Fibroblast of pulmonary artery (primary cell): ENCODE results near the gene PRKAA1.
"Not testable (repeated sequence)": the region's sequence is repeated elsewhere in the genome, so short reads cannot be mapped to it uniquely, and the experiment has no call there.

Experiments
- DNase-seq: peaks from one replicate; pipeline ENCODE4 v3.0.0-alpha.2; 2010; ENCODE audit warnings: low read depth
- H3K4me3 ChIP-seq: replicated peaks from 2 replicates; pipeline ENCODE4 v1.5.1; 2011; ENCODE audit warnings: low read depth, mild to moderate bottlenecking, control low read depth, low read length, moderate library complexity
- TF ChIP-seq, protein P1 (sequence below): IDR thresholded peaks from 2 replicates; pipeline ENCODE4 v1.5.1; 2011; ENCODE audit warnings: mild to moderate bottlenecking, control low read depth, low read length, inconsistent platforms; ENCODE audit errors: missing control alignments

Gene PRKAA1

DNA sequence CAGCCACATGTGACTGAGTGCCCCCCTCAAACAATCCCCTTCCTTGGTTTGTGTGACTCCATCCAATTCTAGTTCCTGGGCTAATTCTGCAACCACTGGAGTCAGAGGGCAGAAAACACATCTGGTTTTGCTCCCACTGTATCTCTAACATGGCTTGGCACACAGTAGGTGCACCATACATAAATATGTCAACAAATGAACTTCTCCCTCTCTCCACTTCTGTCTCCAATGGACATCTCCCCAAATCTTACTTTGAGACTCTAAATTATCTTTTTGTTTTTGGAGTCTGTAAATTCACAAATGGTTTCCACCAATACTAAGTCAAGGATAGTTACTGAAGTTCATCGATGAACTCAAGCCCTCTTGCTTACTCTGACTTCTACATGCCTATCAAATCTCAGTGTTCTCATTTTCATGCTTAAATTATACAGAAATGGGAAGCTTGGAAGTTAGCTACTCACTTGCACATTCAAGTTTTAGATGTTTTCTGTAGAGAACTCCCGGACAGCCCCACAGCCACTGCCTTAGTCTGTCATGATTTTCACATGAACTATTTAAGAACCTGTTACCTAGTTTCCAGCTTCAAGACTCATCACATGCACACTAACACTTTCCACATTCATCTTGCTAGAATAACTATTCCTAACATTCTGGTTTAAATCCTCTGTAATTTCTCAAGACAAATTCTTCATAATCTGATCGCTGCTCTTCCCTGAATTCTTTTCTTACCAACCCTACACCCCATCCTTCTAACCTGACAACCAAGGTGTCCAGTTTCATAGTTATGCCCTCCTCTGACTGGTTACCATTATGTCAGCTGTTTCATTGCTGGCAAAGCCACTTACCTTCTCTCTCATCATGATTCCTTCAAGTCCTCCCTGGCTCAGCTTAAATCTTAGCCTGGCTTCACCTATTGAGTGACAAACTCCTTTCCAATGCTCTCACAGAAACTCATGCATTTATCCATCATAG is 30.8 kb upstream of the PRKAA1 start:
- DNase-seq = no peak
- TF ChIP-seq, protein P1, sequence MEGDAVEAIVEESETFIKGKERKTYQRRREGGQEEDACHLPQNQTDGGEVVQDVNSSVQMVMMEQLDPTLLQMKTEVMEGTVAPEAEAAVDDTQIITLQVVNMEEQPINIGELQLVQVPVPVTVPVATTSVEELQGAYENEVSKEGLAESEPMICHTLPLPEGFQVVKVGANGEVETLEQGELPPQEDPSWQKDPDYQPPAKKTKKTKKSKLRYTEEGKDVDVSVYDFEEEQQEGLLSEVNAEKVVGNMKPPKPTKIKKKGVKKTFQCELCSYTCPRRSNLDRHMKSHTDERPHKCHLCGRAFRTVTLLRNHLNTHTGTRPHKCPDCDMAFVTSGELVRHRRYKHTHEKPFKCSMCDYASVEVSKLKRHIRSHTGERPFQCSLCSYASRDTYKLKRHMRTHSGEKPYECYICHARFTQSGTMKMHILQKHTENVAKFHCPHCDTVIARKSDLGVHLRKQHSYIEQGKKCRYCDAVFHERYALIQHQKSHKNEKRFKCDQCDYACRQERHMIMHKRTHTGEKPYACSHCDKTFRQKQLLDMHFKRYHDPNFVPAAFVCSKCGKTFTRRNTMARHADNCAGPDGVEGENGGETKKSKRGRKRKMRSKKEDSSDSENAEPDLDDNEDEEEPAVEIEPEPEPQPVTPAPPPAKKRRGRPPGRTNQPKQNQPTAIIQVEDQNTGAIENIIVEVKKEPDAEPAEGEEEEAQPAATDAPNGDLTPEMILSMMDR = no peak
- no peak overlapping the region for H3K4me3 ChIP-seq

DNA sequence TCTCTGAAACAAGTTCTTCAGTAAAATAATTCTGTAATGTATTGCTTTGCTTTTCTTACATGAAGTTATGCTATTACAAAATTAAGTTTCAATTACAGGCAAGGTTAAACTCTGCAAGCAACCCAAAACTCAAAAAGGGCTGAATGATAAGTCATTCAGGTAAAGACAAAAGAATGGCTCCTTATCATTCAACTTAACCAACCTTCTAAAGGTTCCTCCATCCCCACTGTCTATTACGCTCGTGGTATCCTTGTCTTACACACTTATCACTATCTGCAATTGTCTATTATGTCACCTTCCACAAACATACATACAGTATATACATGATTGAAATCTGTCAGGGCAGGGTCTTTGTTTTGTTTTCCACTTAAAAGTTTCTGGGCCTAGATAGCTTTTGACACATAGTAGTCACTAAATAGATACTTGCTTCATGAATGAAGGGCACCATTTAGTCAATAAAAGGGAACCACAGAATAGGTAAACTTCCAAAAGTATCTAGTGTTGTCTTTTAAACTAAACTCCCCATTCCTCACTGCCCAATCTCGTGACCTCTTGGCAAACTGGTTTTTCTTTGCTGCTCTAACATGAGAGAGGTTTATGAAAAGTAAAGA is 30.0 kb upstream of the PRKAA1 start:
- TF ChIP-seq, protein P1 = no peak
- H3K4me3 ChIP-seq = no peak overlapping the region
- no peak for DNase-seq

DNA sequence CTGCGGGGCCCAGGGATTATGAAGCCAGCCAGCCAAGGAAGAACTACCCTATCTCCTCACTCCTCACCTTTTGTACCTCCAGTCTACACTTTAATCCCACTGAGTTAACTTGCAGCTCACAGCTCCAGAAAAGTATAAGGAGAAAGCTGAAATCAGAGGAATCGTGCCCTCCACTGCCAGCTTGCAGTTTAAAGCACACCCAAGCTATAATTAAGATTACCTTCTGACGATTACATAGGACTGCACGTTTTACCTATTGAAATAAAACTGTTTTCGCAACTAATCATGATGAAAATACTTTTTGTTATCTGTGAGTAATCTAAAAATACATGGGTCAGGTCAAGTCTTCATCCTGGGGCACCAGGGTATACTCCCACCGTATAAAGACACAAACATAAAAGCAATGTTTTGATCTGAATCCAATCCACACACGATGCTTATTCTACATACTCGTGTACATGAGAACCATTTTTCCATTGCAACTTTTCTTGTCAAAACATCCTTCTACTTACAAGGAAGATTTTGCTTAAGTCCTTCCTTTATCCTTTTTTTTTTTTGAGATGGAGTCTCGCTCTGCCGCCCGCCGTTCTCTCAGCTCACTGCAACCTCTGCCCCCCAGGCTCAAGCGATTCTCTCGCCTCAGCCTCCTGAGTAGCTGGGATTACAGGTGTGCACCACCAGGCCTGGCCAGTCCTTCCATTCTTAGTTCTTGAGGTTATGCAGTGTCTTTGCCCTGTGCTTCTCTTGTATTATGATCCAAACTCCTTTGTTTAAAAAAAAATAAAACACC is 29.2 kb upstream of the PRKAA1 start:
- DNase-seq = no peak

DNA sequence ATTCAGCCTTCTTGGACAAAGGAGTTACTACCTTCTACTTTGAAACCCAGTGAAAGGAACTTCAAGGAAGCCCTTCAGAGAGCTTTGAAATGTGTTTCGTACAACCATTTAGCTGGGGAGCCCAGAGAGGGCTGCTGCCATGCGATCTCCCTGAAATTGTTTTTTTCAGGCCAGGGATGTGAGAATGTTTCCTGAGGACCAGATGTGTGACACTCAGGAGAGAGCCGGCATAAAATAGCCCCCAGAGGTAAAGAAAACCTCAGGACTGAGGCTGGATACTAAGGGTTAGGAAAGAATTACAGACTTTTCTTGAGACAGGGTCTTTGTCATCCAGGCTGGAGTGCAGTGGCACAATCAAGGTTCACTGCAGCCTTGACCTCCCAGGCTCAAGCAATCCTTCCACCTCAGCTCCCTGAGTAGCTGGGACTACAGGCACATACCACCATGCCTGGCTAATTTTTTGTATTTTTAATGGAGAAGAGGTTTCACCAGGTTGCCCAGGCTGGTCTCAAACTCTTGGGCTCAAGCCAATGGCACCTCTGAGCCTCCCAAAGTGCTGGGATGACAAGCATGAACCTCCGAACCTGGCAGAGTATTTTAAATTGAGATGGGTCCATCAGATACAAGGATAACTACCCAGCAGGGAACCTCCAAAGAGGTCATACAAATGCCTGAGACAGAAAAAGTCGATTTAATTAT is 28.5 kb upstream of the PRKAA1 start:
- H3K4me3 ChIP-seq = no peak overlapping the region
- no peak for DNase-seq
- TF ChIP-seq, protein P1 = no peak

More for the DNA sequence above, 29.2 kb upstream of the PRKAA1 start:
- H3K4me3 ChIP-seq = no peak overlapping the region
- TF ChIP-seq, protein P1 = no peak

DNA sequence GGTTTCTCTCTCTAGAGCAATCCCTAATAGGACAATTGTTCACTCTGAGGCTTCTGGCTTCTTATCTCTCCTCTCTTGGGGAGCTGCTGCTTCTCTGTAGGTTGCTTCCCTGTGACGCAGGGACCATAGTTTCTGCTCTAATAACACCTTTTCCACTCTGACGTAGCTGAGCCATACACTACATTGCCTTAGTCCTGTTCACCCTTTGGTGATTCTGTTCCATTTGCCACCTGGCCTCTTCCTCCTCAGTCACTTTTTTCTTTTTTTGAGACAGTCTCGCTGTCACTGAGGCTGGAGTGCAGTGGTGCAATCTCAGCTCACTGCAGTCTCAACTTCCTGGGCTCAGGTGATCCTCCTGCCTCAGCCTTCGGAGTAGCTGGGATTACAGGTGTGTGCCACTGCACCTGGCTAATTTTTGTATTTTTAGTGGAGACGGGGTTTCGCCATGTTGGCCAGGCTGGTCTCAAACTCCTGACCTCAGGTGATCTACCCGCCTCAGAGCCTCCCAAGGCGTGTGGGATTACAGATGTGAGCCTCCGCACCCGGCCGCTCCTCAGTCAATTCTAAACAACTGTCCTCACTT is 27.4 kb upstream of the PRKAA1 start:
- H3K4me3 ChIP-seq, DNase-seq: not testable (repeated sequence)

DNA sequence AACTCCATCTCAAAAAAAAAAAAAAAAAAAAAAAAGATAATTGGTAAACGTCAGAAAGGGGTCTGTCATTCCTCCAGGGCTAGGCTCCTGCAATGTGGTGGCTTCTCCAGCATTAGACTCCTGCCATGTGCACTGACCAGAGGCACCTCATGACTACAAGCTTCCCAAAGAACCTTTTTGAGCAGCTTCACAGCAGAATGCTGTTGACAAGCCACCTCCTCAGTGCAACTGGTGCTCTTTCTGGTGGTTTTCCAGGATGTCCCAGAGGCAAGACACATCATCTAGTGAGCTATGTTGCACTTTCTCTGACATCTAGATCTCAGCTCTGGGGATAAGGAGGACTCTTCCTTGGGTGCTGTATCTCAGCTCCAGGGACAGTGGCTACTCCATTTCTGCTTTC is 25.3 kb upstream of the PRKAA1 start:
- no peak overlapping the region for H3K4me3 ChIP-seq
- DNase-seq = no peak
- TF ChIP-seq, protein P1 = no peak
